HG02973 (cell line): ENCODE results near the gene NPIPA3.
"Not testable (repeated sequence)": the region's sequence is repeated elsewhere in the genome, so short reads cannot be mapped to it uniquely, and the experiment has no call there.

Experiments used
- ATAC-seq: cut with Tn5 transposase; IDR thresholded peaks from one replicate; pipeline ENCODE4 v1.9.1; 2021; ENCODE audit warnings: moderate library complexity; ENCODE audit not compliant: unreplicated experiment

NPIPA3 gene

DNA sequence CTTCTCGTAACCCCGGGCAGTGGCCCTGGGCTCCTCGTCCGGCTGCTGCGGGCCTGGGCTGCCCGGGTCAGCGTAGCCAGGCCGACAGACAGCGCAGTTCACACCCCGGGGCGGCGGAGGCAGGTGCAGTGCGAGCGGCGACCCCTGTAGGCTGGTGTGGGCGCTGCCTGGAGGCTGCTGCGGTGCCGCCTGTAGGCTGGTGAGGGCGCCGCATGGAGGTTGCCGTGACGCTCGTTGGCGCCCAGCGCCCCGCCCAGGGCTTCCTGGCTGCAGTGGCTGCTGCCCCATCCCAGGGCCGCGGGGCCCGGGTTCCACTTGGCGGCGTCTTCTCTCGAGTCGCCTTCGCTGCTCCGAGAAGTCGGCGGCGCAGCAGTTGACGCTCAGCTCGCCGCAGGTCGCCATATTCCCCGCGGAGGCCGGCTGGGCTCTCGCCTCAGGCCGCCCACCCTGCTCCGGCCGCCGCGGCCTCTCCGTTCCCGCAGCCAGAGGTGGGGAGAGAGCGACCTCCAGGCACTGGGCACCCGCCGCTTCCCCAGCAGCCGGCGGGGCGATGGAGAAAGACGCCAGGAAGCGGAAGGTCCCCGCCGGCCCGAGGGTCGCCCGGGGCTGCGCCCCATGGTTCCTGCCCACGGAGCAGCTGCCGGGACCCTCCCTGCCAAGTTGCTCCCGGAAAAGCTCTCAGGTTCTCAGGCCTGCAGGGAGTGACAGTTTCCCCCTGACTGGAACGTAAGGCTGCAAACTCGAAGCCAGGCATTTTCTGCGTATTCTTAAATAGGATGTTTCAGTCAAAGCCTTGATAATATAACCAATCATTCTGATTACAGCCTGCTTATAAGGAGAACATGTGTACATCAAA lies at the start of gene NPIPA3:
Gene NPIPA3, plus strand, starts transcription at position 256 of the 856 bp plus-strand sequence. CDS start 5,533 bp downstream, outside the sequence.
- ATAC-seq: peak; percentile 98

- ATAC-seq: peak; percentile 78
Observed at GRCh38 chr16:14658063-14658462, 45.1 kb upstream of the NPIPA3 start.

DNA sequence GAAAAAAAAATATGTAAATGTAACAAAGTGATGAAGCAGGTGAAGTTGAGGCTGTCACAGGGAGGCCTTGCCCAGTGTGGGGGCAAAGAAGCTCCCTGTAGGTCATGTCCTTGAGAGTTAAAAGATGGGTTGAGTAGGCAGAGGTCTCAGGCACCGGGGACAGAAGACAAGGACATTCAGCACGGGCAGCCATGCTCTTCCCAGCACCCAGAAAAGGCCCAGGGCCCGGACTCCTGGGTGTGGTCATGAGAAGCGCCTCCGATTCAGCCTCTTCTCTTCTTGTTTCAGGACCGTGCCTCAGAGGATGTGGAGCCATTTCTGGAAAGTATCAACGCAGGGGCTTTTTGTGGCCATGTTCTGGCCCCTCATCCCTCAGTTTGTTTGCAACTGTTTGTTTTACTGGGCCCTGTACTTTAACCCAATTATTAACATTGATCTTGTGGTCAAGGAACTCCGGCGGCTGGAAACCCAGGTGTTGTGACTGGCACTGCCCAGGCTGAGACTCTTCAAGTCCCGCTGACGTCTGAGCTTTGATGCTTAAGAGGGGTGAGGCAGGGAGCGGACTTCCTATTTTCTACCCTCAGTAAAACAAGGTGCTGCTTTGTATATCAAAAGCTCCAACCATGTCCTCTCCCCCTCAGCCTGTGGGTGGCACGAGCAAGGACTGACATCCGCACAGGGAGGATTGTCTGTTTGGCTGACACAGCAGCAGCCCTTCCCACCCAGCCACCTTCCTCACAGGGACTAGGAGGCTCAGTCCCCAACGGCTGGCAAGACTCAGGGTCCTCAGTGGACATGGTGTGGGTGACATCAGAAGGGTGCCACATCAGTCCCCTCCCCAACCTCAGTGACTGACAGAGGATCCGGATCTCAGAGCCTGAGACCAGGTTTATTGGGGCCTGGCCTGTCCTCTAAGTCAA lies 35.6 kb upstream of the NPIPA3 start:
- no peak for ATAC-seq

DNA sequence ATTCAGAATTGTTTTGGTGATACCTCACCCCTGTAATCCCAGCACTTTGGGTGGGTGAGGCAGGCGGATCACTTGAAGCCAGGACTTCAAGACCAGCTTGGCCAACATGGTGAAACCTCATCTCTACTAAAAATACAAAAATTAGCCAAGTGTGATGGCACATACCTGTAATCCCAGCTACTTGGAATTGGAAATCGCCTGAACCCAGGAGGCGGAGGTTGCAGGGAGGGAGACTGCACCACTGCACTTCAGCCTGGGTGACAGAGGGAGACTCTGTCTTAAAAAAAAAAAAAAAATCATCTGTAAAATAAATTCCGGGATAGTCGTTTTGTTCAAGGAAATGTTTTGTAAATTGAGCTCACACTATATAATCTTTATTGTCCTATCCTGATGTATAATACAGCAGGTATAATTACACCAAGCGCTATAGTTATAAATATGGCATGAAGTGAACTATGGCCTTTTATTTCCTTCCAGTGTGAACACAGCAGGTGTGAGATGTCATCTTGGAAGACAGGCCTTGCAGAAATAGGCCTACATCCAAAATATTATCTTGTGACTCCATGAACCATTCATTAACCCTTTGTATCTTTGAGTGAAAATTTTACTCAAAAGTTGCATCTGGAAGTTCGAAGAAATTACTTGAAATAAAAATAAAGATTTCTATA lies 34.5 kb upstream of the NPIPA3 start:
- ATAC-seq: no peak

DNA sequence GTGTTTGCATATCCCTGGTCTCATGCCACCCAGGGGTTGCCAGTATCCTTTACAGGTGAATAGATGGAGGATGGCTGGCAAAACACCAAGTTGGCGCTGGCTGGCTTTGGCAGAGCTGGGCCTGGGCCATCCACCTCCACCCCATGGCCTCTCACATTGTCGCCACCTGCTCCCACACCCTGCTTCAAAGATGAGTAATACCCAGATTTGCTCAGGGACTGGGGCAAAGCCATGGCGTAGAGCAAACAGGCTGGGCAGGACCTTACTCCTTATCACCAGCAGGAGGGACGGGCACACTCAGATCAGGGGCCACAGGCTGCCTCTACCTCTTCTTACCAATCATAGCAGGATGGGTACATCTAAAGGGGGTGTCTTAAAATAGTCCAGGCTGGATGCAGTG lies 33.4 kb upstream of the NPIPA3 start:
- ATAC-seq: no peak

- no peak for ATAC-seq
Observed at GRCh38 chr16:14672403-14672971, 30.7 kb upstream of the NPIPA3 start.

- ATAC-seq: no peak
Observed at GRCh38 chr16:14676633-14677032, 26.6 kb upstream of the NPIPA3 start.

DNA sequence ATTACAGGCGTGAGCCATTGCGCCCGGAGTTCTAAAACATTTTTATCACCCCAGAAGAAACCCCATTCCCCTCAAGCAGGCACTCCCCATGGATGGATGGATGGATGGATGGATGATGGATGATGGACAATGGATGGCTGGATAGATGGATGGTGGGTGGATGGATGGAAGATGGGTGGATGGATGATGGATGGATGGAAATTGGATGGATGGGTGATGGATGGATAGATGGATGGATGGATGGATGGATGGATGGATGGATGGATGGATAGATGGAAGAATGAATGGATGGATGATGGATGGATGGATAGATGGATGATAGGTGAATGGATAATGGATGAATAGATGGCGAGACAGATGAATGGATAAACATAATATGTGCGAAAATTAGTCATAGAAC lies 25.6 kb upstream of the NPIPA3 start:
- no peak for ATAC-seq

DNA sequence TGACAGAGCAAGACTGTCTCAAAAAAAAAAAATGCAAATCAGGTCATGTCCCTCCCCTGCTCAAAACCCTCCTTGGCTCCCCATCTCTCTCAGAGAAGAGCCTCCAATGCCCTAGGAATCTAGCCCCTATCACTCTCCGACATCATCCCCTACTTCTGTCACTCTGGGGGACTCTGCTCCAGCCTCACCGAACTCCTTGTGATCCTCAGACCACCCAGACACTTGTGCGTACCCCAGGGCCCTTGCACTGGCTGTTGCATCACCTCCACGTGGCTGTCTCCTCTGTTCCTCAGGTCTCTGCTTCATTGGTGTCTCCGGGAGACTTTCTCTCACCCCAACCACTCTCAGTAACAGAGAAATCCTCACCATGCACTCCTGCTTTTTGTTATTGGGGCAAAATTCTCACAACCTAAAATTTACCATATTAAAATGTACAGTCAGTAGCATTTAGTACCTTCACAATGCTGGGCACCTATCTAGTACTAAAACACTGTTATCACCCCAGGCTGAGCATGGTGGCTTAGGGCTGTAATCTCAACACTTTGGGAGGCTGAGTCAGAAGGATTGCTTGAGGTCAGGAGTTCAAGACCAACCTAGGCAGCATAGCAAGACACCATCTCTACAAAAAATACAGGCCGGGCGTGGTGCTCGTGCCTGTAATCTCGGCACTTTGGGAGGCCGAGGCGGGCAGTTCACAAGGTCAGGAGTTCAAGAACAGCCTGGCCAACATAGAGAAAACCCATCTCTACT lies 24.3 kb upstream of the NPIPA3 start:
- ATAC-seq: no peak

- ATAC-seq: not testable (repeated sequence)
Observed at GRCh38 chr16:14680396-14680795, 22.8 kb upstream of the NPIPA3 start.

GRCh38 chr16:14681115-14681514 lies 22.1 kb upstream of the NPIPA3 start:
- no peak for ATAC-seq

DNA sequence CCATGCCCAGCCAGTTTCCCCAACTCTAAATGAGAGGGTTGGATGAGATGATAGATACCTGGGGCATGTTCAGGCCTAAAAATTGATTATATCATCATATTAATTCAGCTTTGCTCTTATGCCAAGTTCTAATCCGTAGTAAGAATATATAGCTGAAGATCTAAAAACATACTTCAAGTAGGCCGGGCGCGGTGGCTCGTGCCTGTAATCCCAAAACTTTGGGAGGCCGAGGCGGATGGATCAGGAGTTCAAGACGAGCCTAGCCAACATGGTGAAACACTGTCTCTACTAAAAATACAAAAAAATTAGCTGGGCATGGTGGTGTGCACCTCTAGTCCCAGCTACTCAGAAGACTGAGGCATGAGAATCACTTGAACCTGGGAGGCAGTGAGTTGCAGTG lies 21.1 kb upstream of the NPIPA3 start:
- no peak for ATAC-seq

- ATAC-seq: not testable (repeated sequence)
Observed at GRCh38 chr16:14685870-14686793, 17.1 kb upstream of the NPIPA3 start.

DNA sequence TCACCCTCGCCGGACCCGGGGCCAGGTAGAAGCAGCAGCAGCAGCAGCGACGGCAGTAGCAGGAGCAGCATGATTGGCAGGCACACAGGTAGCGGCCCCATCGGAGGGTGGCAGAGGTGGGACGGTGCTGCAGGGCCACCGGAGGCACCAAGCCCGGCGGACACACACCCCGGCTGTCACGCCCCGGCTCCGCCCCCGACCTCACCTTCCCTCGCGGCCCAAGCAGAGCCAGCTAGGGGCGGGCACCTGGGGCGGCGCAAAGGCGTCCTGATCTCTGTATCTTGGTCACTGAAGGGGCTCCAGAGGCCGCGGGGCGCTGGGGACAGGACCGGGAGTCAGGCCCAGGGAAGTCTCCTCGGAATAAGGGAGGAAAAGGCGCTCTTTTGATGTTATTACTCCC lies 9.1 kb upstream of the NPIPA3 start, which contains the start of gene PLA2G10:
Gene PLA2G10, minus strand, starts transcription at position 180 of the 400 bp plus-strand sequence. Its CDS starts 79 bp downstream, at position 101.
- not testable (repeated sequence) for ATAC-seq

DNA sequence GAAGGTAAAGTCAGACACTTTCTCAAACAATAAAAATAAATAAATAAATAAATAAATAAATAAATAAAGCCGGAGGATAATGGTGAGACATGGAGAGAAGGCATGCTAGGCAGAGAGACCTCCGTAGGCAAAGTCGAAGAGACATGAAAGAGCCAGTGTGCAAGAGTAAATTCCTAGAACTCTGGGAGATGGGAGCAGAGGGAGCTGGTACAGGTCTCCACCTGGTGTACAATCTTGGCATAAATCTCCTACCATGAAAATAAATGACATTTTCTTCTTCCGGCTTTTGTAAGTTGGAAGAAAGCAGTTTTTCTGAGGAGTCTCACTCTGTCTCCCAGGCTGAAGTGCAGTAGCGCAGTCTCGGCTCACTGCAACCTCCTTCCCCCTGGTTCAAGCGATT lies 1.4 kb upstream of the NPIPA3 start:
- not testable (repeated sequence) for ATAC-seq

GRCh38 chr16:14702672-14703071 lies 539 bp upstream of the NPIPA3 start:
- not testable (repeated sequence) for ATAC-seq

- not testable (repeated sequence) for ATAC-seq
Observed at GRCh38 chr16:14733233-14733632, 30.0 kb downstream of the NPIPA3 start.

- ATAC-seq: not testable (repeated sequence)
Observed at GRCh38 chr16:14740832-14741385, 37.7 kb downstream of the NPIPA3 start.
